Metanephros (tissue), 2 donors: ENCODE data around the gene HCAR2. TPM values are rescaled to one million over a fixed set of nuclear protein-coding genes. Genes with fewer than 3 reads are reported as not detected.

Source experiments
- small RNA-seq: library from RNA; depleted of rRNA; stranded (forward); fragments of <200 nt; gene quantifications from one replicate; pipeline ENCODE3, GENCODE V24; 2014; ENCODE audit warnings: low replicate concordance
- total RNA-seq: library from RNA; depleted of rRNA; stranded (reverse); fragments of >200 nt; gene quantifications from one replicate; pipeline ENCODE4 v1.2.3, GENCODE V29; 2014

HCAR2 gene
- total RNA-seq: 2.1 TPM

DNA sequence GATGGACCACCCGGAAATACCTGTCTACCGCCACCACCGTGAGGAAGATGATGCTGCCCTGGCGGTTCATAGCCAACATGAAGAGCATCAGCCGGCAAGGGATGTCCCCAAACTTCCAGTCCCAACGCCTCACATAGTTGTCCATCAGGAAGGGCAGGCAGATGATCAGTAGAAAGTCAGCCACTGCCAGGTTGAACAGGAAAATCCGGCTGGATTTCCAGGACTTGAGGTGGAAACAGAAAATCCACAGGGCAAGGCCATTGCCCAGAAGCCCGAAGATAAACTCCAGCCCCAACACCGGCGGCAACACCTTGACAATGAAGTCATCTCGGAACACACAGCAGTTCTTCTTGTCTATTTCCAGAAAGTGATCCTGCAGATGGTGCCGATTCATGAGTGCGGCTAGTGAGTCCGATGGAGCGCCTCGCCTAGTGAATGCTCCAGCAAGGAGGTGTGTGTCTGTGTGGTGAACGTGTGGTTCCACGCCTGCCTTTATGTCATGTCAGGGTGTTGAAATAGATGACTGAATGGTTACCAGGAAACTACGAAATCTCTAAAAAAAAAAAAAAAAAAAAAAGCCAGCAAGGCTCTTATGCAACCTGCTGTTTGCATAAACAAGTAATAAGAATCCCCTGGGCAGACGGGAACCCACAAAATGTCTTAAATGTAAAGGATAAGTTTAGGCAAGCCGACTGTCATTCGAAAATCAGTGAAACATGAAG, at the start of gene HCAR2:
Gene HCAR2, minus strand, starts transcription at position 468 of the 722 bp plus-strand sequence. Its CDS starts 74 bp downstream, at position 394.

GRCh38 chr12:122752464-122753318, 49.5 kb upstream of the HCAR2 start, which contains the start of gene DENR:
DENR (plus strand) TSS chr12:122752824; CDS start chr12:122753702, 878 bp downstream.

DNA sequence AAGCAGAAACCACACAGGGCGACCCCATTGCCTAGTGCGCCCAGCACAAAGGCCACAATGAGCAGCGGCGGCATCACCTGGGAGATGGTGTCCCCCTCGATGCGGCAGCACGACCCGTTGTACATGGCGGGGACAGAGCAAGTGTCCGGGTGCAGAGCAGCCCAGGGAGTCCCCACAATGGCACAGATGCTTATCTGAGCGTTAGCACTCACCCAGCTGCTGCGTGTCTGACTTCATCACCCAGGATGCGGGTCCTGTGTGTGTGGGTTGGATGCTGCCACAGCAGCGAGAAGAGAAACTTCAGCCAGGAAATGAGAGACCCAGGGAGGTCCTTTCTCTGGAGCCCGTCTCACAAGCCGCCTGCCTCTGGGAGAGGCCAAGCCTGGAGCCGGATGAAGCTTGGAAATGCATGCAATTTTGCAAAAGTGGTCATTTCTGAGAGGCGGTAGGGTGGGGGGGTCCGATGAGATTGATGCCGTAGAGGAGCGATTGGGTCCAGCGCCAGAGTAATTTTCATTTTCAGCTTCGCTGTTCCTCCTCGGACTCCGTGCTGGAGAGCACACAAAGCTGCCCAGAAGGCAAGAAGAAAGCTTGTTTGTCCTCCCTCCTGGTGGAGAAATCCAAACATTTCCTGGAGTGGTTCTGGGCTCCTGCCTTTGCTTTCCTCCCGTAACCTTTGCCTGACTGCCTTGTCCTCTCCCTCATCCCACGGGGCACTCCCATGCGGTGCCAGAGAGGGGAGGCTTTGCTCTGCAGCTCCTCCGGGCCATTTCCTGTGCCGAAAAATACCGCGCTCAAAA, 27.3 kb upstream of the HCAR2 start, which contains the start of gene HCAR1:
Gene HCAR1, minus strand, starts transcription at position 630 of the 800 bp plus-strand sequence. Its CDS starts 505 bp downstream, at position 125.

DNA sequence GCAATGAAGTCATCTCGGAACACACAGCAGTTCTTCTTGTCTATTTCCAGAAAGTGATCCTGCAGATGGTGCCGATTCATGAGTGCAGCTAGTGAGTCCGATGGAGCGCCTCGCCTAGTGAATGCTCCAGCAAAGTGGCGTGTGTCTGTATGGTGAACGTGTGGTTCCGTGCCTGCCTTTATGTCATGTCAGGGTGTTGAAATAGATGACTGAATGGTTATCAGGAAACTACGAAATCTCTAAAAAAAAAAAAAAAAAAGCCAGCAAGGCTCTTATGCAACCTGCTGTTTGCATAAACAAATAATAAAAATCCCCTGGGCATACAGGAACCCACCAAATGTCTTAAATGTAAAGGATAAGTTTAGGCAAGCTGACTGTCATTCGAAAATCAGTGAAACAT, 13.5 kb upstream of the HCAR2 start, which contains the start of gene HCAR3:
Gene HCAR3, minus strand, starts transcription at position 154 of the 400 bp plus-strand sequence. Its CDS starts 74 bp downstream, at position 80.

Small RNA genes lying within 50 kb of the gene (small RNA-seq; reads per million reads assigned to genes)
- not detected for gene AC026333.2

Other genes with a start within 250 kb of the HCAR2 start
- gene ZCCHC8, start 202.4 kb downstream of the HCAR2 start, total RNA-seq: 33.7 TPM
- 58.9 TPM for gene RSRC2, start 176.4 kb downstream of the HCAR2 start, total RNA-seq
- 41.7 TPM for gene KNTC1, start 176.1 kb downstream of the HCAR2 start, total RNA-seq
- gene HCAR3, start 13.5 kb upstream of the HCAR2 start, total RNA-seq: 2.3 TPM
- gene HCAR1, start 27.5 kb upstream of the HCAR2 start, total RNA-seq: 3.7 TPM
- gene DENR, start 49.5 kb upstream of the HCAR2 start, total RNA-seq: 42.7 TPM
- 0.41 TPM for gene CCDC62, start 71.2 kb upstream of the HCAR2 start, total RNA-seq
- gene HIP1R, start 132.1 kb upstream of the HCAR2 start, total RNA-seq: 109 TPM
- 23.8 TPM for gene VPS37B, start 192.8 kb upstream of the HCAR2 start, total RNA-seq